DND-41 (cell line): ENCODE results near the gene SFXN4.

Source experiments
- CTCF ChIP-seq: IDR thresholded peaks from 2 replicates; pipeline ENCODE4 v1.5.1; 2012; ENCODE audit warnings: borderline replicate concordance, low read length, moderate library complexity, mild to moderate bottlenecking; ENCODE audit not compliant: poor library complexity, severe bottlenecking; ENCODE audit errors: extremely low read depth
- EZH2 ChIP-seq: IDR thresholded peaks from 3 replicates; pipeline ENCODE4 v1.6.1; 2012; ENCODE audit warnings: borderline replicate concordance, low read depth, mild to moderate bottlenecking, moderate library complexity, low read length, inconsistent platforms; ENCODE audit not compliant: severe bottlenecking

- no peak for TF ChIP-seq CTCF
- TF ChIP-seq EZH2: no peak
These were observed 12.3 kb upstream of the SFXN4 start for GRCh38 chr10:119177708-119178371.
